Measurements from ENCODE around the gene WDFY2. TPM values are rescaled to one million over a fixed set of nuclear protein-coding genes. Genes with fewer than 3 reads are reported as not detected.

WDFY2 gene
- total and polyA plus RNA-seq, 2 experiments from 2014 or later = 11.4 to 24.0 TPM

DNA sequence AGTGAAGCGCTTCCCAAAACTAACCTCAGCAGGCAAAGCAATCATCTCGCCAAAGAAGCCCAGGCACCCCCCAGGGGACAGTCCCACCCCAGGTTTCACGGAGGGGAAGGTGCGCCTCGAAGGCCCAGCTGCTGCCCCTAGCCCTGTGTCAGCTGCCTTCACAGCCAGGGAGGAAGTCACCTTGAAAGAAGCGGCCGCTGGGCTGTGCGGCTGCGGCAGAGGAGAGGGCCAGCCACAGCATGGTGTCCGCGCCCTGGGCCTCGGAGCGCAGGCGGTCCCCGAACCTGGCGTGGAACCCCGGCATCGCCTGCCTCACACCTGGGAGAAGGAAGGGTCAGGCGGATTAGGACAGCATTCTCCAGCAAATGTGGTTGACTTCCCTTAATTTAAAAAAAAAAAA is 184.7 kb downstream of the WDFY2 start (continued):
- no peak for TF ChIP-seq STAT1 (IDR thresholded peaks at IDR 0.05; ENCODE audit: unreplicated experiment)
- TF ChIP-seq, protein P1, sequence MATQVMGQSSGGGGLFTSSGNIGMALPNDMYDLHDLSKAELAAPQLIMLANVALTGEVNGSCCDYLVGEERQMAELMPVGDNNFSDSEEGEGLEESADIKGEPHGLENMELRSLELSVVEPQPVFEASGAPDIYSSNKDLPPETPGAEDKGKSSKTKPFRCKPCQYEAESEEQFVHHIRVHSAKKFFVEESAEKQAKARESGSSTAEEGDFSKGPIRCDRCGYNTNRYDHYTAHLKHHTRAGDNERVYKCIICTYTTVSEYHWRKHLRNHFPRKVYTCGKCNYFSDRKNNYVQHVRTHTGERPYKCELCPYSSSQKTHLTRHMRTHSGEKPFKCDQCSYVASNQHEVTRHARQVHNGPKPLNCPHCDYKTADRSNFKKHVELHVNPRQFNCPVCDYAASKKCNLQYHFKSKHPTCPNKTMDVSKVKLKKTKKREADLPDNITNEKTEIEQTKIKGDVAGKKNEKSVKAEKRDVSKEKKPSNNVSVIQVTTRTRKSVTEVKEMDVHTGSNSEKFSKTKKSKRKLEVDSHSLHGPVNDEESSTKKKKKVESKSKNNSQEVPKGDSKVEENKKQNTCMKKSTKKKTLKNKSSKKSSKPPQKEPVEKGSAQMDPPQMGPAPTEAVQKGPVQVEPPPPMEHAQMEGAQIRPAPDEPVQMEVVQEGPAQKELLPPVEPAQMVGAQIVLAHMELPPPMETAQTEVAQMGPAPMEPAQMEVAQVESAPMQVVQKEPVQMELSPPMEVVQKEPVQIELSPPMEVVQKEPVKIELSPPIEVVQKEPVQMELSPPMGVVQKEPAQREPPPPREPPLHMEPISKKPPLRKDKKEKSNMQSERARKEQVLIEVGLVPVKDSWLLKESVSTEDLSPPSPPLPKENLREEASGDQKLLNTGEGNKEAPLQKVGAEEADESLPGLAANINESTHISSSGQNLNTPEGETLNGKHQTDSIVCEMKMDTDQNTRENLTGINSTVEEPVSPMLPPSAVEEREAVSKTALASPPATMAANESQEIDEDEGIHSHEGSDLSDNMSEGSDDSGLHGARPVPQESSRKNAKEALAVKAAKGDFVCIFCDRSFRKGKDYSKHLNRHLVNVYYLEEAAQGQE (IDR thresholded peaks at IDR 0.05; ENCODE audit: unreplicated experiment) = no peak

GRCh38 chr13:51769455-51770127 is 185.3 kb downstream of the WDFY2 start:
- no peaks in the 10 kb centered on the region for H3K9me3 Mint-ChIP-seq
- Histone ChIP-seq H3K36me3 (ENCODE audit: insufficient read depth) (0 out of 2 replicates have a peak, but pooled peaks cover 3% of the 10 kb centered on the region), H3K79me2 (replicated peaks; ENCODE audit: insufficient read depth) (no peaks in the 10 kb centered on the region), H3F3A (replicated peaks; ENCODE audit: low read depth) (0 out of 2 replicates have a peak, but pooled peaks cover 4% of the 10 kb centered on the region), H4K20me1 (replicated peaks; ENCODE audit: insufficient read depth) (no peaks in the 10 kb centered on the region), H3K4me1 (ENCODE audit: insufficient read depth) (peaks cover 19% of the 10 kb centered on the region), H3K4me2 (no peak overlapping the region), H3K27ac (ENCODE audit: low read depth) (no peak overlapping the region), H3K4me3 (no peak overlapping the region), H3K9me2 (ENCODE audit: insufficient read depth) (no peaks in the 10 kb centered on the region), H3K27me3 (ENCODE audit: insufficient read depth) (no peaks in the 10 kb centered on the region), H2AFZ (no peak overlapping the region)
- ATAC-seq (peak; percentile 6; the same call in 2 of the 3 replicates), DNase-seq (ENCODE audit: low spot score) (no peak)
- TF ChIP-seq NANOG (IDR thresholded peaks at IDR 0.05; ENCODE audit: borderline replicate concordance) (no peak), EZH2 (IDR thresholded peaks at IDR 0.05; ENCODE audit: low read depth, unreplicated experiment) (no peak), STAT1 (IDR thresholded peaks at IDR 0.05; ENCODE audit: unreplicated experiment) (no peak)
- H3K36me3 Mint-ChIP-seq (ENCODE audit: low read depth) = no peaks in the 10 kb centered on the region; the same call in 2 of the 3 replicates
- H3K27me3 Mint-ChIP-seq (ENCODE audit: insufficient read depth, low read depth, poor library complexity) = peaks cover 23% of the 10 kb centered on the region
- peak overlapping the region; percentile 77; the same call in 1 of the 2 replicates for H3K27ac Mint-ChIP-seq
- peaks cover 33% of the 10 kb centered on the region for H3K4me1 Mint-ChIP-seq
- H3K4me3 Mint-ChIP-seq = no peak overlapping the region

- Mint-ChIP-seq H3K27me3 (ENCODE audit: insufficient read depth, low read depth, poor library complexity) (peaks cover 23% of the 10 kb centered on the region), H3K9me3 (no peaks in the 10 kb centered on the region), H3K4me3 (no peak overlapping the region), H3K36me3 (ENCODE audit: low read depth) (no peaks in the 10 kb centered on the region; the same call in 2 of the 3 replicates), H3K27ac (no peak overlapping the region), H3K4me1 (peaks cover 33% of the 10 kb centered on the region)
- Histone ChIP-seq H3K36me3 (ENCODE audit: insufficient read depth) (0 out of 2 replicates have a peak, but pooled peaks cover 3% of the 10 kb centered on the region), H3K79me2 (replicated peaks; ENCODE audit: insufficient read depth) (no peaks in the 10 kb centered on the region), H3F3A (replicated peaks; ENCODE audit: low read depth) (0 out of 2 replicates have a peak, but pooled peaks cover 4% of the 10 kb centered on the region), H3K27ac (ENCODE audit: low read depth) (no peak overlapping the region; the same call in 1 of the 2 replicates), H2AFZ (no peak overlapping the region), H4K20me1 (replicated peaks; ENCODE audit: insufficient read depth) (no peaks in the 10 kb centered on the region), H3K9me2 (ENCODE audit: insufficient read depth) (no peaks in the 10 kb centered on the region), H3K4me3 (no peak overlapping the region), H3K27me3 (ENCODE audit: insufficient read depth) (no peaks in the 10 kb centered on the region), H3K4me2 (no peak overlapping the region), H3K4me1 (ENCODE audit: insufficient read depth) (peaks cover 19% of the 10 kb centered on the region)
- DNase-seq (ENCODE audit: low spot score) = no peak
- ATAC-seq = no peak
- TF ChIP-seq EZH2phosphoT487 (IDR thresholded peaks at IDR 0.05; ENCODE audit: unreplicated experiment) (no peak), NANOG (IDR thresholded peaks at IDR 0.05; ENCODE audit: borderline replicate concordance) (no peak), ETS1 (IDR thresholded peaks at IDR 0.05) (no peak)
- TF ChIP-seq, protein P2, sequence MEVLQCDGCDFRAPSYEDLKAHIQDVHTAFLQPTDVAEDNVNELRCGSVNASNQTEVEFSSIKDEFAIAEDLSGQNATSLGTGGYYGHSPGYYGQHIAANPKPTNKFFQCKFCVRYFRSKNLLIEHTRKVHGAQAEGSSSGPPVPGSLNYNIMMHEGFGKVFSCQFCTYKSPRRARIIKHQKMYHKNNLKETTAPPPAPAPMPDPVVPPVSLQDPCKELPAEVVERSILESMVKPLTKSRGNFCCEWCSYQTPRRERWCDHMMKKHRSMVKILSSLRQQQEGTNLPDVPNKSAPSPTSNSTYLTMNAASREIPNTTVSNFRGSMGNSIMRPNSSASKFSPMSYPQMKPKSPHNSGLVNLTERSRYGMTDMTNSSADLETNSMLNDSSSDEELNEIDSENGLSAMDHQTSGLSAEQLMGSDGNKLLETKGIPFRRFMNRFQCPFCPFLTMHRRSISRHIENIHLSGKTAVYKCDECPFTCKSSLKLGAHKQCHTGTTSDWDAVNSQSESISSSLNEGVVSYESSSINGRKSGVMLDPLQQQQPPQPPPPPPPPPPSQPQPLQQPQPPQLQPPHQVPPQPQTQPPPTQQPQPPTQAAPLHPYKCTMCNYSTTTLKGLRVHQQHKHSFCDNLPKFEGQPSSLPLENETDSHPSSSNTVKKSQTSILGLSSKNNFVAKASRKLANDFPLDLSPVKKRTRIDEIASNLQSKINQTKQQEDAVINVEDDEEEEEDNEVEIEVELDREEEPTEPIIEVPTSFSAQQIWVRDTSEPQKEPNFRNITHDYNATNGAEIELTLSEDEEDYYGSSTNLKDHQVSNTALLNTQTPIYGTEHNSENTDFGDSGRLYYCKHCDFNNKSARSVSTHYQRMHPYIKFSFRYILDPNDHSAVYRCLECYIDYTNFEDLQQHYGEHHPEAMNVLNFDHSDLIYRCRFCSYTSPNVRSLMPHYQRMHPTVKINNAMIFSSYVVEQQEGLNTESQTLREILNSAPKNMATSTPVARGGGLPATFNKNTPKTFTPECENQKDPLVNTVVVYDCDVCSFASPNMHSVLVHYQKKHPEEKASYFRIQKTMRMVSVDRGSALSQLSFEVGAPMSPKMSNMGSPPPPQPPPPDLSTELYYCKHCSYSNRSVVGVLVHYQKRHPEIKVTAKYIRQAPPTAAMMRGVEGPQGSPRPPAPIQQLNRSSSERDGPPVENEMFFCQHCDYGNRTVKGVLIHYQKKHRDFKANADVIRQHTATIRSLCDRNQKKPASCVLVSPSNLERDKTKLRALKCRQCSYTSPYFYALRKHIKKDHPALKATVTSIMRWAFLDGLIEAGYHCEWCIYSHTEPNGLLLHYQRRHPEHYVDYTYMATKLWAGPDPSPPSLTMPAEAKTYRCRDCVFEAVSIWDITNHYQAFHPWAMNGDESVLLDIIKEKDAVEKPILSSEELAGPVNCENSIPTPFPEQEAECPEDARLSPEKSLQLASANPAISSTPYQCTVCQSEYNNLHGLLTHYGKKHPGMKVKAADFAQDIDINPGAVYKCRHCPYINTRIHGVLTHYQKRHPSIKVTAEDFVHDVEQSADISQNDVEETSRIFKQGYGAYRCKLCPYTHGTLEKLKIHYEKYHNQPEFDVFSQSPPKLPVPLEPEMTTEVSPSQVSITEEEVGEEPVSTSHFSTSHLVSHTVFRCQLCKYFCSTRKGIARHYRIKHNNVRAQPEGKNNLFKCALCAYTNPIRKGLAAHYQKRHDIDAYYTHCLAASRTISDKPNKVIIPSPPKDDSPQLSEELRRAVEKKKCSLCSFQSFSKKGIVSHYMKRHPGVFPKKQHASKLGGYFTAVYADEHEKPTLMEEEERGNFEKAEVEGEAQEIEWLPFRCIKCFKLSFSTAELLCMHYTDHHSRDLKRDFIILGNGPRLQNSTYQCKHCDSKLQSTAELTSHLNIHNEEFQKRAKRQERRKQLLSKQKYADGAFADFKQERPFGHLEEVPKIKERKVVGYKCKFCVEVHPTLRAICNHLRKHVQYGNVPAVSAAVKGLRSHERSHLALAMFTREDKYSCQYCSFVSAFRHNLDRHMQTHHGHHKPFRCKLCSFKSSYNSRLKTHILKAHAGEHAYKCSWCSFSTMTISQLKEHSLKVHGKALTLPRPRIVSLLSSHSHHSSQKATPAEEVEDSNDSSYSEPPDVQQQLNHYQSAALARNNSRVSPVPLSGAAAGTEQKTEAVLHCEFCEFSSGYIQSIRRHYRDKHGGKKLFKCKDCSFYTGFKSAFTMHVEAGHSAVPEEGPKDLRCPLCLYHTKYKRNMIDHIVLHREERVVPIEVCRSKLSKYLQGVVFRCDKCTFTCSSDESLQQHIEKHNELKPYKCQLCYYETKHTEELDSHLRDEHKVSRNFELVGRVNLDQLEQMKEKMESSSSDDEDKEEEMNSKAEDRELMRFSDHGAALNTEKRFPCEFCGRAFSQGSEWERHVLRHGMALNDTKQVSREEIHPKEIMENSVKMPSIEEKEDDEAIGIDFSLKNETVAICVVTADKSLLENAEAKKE (CRISPR knock-in tag; IDR thresholded peaks at IDR 0.05) = no peak
Measured at GRCh38 chr13:51770160-51770559, 185.9 kb downstream of the WDFY2 start.
